ENCODE measurements around the gene KMT2C.
"Not testable (repeated sequence)": the region's sequence is repeated elsewhere in the genome, so short reads cannot be mapped to it uniquely, and the experiment has no call there.

KMT2C gene

GRCh38 chr7:152462995-152463708, 27.3 kb upstream of the KMT2C start:
- in situ Hi-C loops (cut with MboI; ENCODE audit: low pct_unique_long_range_greater_than_20kb, low sequenced_read_pairs, unreplicated experiment) = no loop called here
- TF ChIP-seq CTCF (IDR thresholded peaks at IDR 0.05; ENCODE audit: extremely low read depth, insufficient read depth, missing control alignments) = no peak
- DNase-seq (ENCODE audit: low spot score) = no peak

- in situ Hi-C loops (cut with MboI; ENCODE audit: low pct_unique_long_range_greater_than_20kb, low sequenced_read_pairs, unreplicated experiment) = no loop called here
- DNase-seq (ENCODE audit: low spot score) = no peak
- no peak for TF ChIP-seq CTCF (IDR thresholded peaks at IDR 0.05; ENCODE audit: extremely low read depth, insufficient read depth, missing control alignments)
Measured at GRCh38 chr7:152459724-152460251, 24.0 kb upstream of the KMT2C start.

GRCh38 chr7:152451356-152451755, 15.6 kb upstream of the KMT2C start:
- in situ Hi-C loops (cut with MboI; ENCODE audit: low pct_unique_long_range_greater_than_20kb, low sequenced_read_pairs, unreplicated experiment) = no loop called here
- DNase-seq (ENCODE audit: low spot score) = no peak
- TF ChIP-seq CTCF (IDR thresholded peaks at IDR 0.05; ENCODE audit: extremely low read depth, insufficient read depth, missing control alignments) = no peak

- DNase-seq (ENCODE audit: low spot score); in situ Hi-C loops (cut with MboI; ENCODE audit: low pct_unique_long_range_greater_than_20kb, low sequenced_read_pairs, unreplicated experiment): not testable (repeated sequence)
Measured at GRCh38 chr7:152445386-152446008, 9.7 kb upstream of the KMT2C start.

GRCh38 chr7:152443586-152443985, 7.8 kb upstream of the KMT2C start:
- no peak for DNase-seq (ENCODE audit: low spot score)
- no peak for TF ChIP-seq CTCF (IDR thresholded peaks at IDR 0.05; ENCODE audit: extremely low read depth, insufficient read depth, missing control alignments)
- in situ Hi-C loops (cut with MboI; ENCODE audit: low pct_unique_long_range_greater_than_20kb, low sequenced_read_pairs, unreplicated experiment) = no loop called here

- TF ChIP-seq CTCF (IDR thresholded peaks at IDR 0.05; ENCODE audit: extremely low read depth, insufficient read depth, missing control alignments) = no peak
- DNase-seq (ENCODE audit: low spot score) = no peak
- in situ Hi-C loops (cut with MboI; ENCODE audit: low pct_unique_long_range_greater_than_20kb, low sequenced_read_pairs, unreplicated experiment) = no loop called here
Measured at GRCh38 chr7:152442330-152442835, 6.6 kb upstream of the KMT2C start.

- in situ Hi-C loops (cut with MboI; ENCODE audit: low pct_unique_long_range_greater_than_20kb, low sequenced_read_pairs, unreplicated experiment); DNase-seq (ENCODE audit: low spot score): not testable (repeated sequence)
Measured at GRCh38 chr7:152441810-152442209, 6.0 kb upstream of the KMT2C start.

- DNase-seq (ENCODE audit: low spot score); in situ Hi-C loops (cut with MboI; ENCODE audit: low pct_unique_long_range_greater_than_20kb, low sequenced_read_pairs, unreplicated experiment): not testable (repeated sequence)
Measured at GRCh38 chr7:152441168-152441567, 5.4 kb upstream of the KMT2C start.

- in situ Hi-C loops (cut with MboI; ENCODE audit: low pct_unique_long_range_greater_than_20kb, low sequenced_read_pairs, unreplicated experiment); DNase-seq (ENCODE audit: low spot score): not testable (repeated sequence)
Measured at GRCh38 chr7:152438017-152438416, 2.2 kb upstream of the KMT2C start.

GRCh38 chr7:152436931-152437575, 1.2 kb upstream of the KMT2C start:
- DNase-seq (ENCODE audit: low spot score); in situ Hi-C loops (cut with MboI; ENCODE audit: low pct_unique_long_range_greater_than_20kb, low sequenced_read_pairs, unreplicated experiment): not testable (repeated sequence)

All from GM13977 (cell line).